GM18907 (cell line): Measurements from ENCODE around the gene ISYNA1.
A peak's percentile ranks its signal among the peaks of the same experiment; 100 is the strongest.

Source experiments
- ATAC-seq: cut with Tn5 transposase; IDR thresholded peaks from one replicate; pipeline ENCODE4 v1.9.1; 2021; ENCODE audit warnings: mild to moderate bottlenecking, moderate library complexity; ENCODE audit not compliant: unreplicated experiment

The ISYNA1 gene

GRCh38 chr19:18437491-18438330, at the start of gene ISYNA1:
Gene ISYNA1 (minus strand): TSS chr19:18438133. CDS start chr19:18437979, 154 bp downstream.
- ATAC-seq: no peak

GRCh38 chr19:18486746-18487145, 48.8 kb upstream of the ISYNA1 start:
- no peak for ATAC-seq

- no peak for ATAC-seq
Measured at GRCh38 chr19:18484992-18485391, 47.1 kb upstream of the ISYNA1 start.

GRCh38 chr19:18483119-18483890, 45.4 kb upstream of the ISYNA1 start:
- ATAC-seq: no peak

GRCh38 chr19:18481505-18482222, 43.7 kb upstream of the ISYNA1 start:
- ATAC-seq: no peak

GRCh38 chr19:18480006-18480691, 42.2 kb upstream of the ISYNA1 start:
- no peak for ATAC-seq

- ATAC-seq: peak; percentile 75
Measured at GRCh38 chr19:18478545-18479311, 40.8 kb upstream of the ISYNA1 start.

- ATAC-seq: no peak
Measured at GRCh38 chr19:18477974-18478373, 40.0 kb upstream of the ISYNA1 start.

GRCh38 chr19:18477042-18477779, 39.3 kb upstream of the ISYNA1 start:
- no peak for ATAC-seq

- no peak for ATAC-seq
Measured at GRCh38 chr19:18476507-18477041, 38.6 kb upstream of the ISYNA1 start.

GRCh38 chr19:18475762-18476331, 37.9 kb upstream of the ISYNA1 start:
- ATAC-seq: no peak

GRCh38 chr19:18475004-18475453, 37.1 kb upstream of the ISYNA1 start:
- no peak for ATAC-seq

- ATAC-seq: no peak
Measured at GRCh38 chr19:18474366-18474887, 36.5 kb upstream of the ISYNA1 start.

GRCh38 chr19:18473706-18474087, 35.8 kb upstream of the ISYNA1 start:
- no peak for ATAC-seq

- ATAC-seq: no peak
Measured at GRCh38 chr19:18473003-18473705, 35.2 kb upstream of the ISYNA1 start.

GRCh38 chr19:18470787-18471186, 32.9 kb upstream of the ISYNA1 start:
- ATAC-seq: no peak

GRCh38 chr19:18469069-18469846, 31.3 kb upstream of the ISYNA1 start:
- no peak for ATAC-seq
